ENCODE data around the gene ATG14. TPM values are rescaled to one million over a fixed set of nuclear protein-coding genes. Genes with fewer than 3 reads are reported as not detected.

ATG14 gene
- polyA plus RNA-seq, 1 of the 3 experiments (the other 2 are of a cell fraction), result 4.3 TPM

GRCh38 chr14:55438066-55438683, 26.5 kb upstream of the ATG14 start:
- Histone ChIP-seq H3K27me3 (ENCODE audit: insufficient read depth) (peaks cover 15% of the 10 kb centered on the region; the same call in 1 of the 2 replicates), H3K9me3 (no peaks in the 10 kb centered on the region), H3F3A (replicated peaks; ENCODE audit: insufficient read depth) (no peaks in the 10 kb centered on the region), H3K79me2 (ENCODE audit: insufficient read depth) (no peaks in the 10 kb centered on the region), H3K36me3 (replicated peaks in 1 of 2; ENCODE audit: control insufficient read depth in 1 of 2, insufficient read depth in 2 of 2, low read length in 1 of 2) (no peaks in the 10 kb centered on the region), H3K4me2 (no peak overlapping the region), H3K9me2 (no peaks in the 10 kb centered on the region), H3K4me3 (ENCODE audit: low read depth in 2 of 2, low read length in 1 of 2) (no peak overlapping the region), H3K27ac (ENCODE audit: low read depth in 2 of 2, low read length in 1 of 2) (no peak overlapping the region), H4K20me1 (ENCODE audit: insufficient read depth) (no peaks in the 10 kb centered on the region), H3K9ac (no peak overlapping the region), H3K4me1 (ENCODE audit: control insufficient read depth in 1 of 2, insufficient read depth in 2 of 2, low read depth in 1 of 2, low read length in 1 of 2) (no peaks in the 10 kb centered on the region), H2AFZ (ENCODE audit: low read depth) (no peak overlapping the region)
- POLR2A ChIA-PET, result no interaction called here
- peak; percentile 62 for DNase-seq
- TF ChIP-seq CTCF (IDR thresholded peaks at IDR 0.05), result peak; percentile 73
- no peak for TF ChIP-seq USF1 (IDR thresholded peaks at IDR 0.05; ENCODE audit: borderline replicate concordance, low read depth)
- TF ChIP-seq SMC3 (IDR thresholded peaks at IDR 0.05; ENCODE audit: low read depth, low read length), result peak; percentile 61
- TF ChIP-seq RAD21 (IDR thresholded peaks at IDR 0.05; ENCODE audit: low read length), result peak; percentile 86
- 53% methylated on average over 10 of the region's 10 CpGs for WGBS (ENCODE audit: low lambda C conversion rate)
- CTCF ChIA-PET, result interaction anchor here (0.6 to 5.7 kb wide), 49 partner anchors 8 to 1951 kb away, joined by 3 to 33 read pairs (median 4); partner anchors contain the start of gene FBXO34

GRCh38 chr14:55436931-55437330, 25.3 kb upstream of the ATG14 start:
- no peaks in the 10 kb centered on the region for H3K9me3 ChIP-seq
- H2AFZ ChIP-seq (ENCODE audit: low read depth), result no peak overlapping the region
- 65% methylated on average over 4 of the region's 4 CpGs for WGBS (ENCODE audit: low lambda C conversion rate)
- POLR2A ChIA-PET, result no interaction called here
- H3K36me3 ChIP-seq (replicated peaks in 1 of 2; ENCODE audit: control insufficient read depth in 1 of 2, insufficient read depth in 2 of 2, low read length in 1 of 2), result no peaks in the 10 kb centered on the region
- no peak overlapping the region for H3K27ac ChIP-seq (ENCODE audit: low read depth in 2 of 2, low read length in 1 of 2)
- H3K4me2 ChIP-seq, result no peak overlapping the region
- no peaks in the 10 kb centered on the region for H3F3A ChIP-seq (replicated peaks; ENCODE audit: insufficient read depth)
- CTCF ChIA-PET, result interaction anchor here (0.6 to 5.7 kb wide), 16 partner anchors 9 to 1952 kb away, joined by 3 to 33 read pairs (median 5); partner anchors contain the start of gene FBXO34
- no peak overlapping the region for H3K9ac ChIP-seq
- no peaks in the 10 kb centered on the region for H4K20me1 ChIP-seq (ENCODE audit: insufficient read depth)
- H3K4me1 ChIP-seq (ENCODE audit: control insufficient read depth in 1 of 2, insufficient read depth in 2 of 2, low read depth in 1 of 2, low read length in 1 of 2), result no peaks in the 10 kb centered on the region
- H3K27me3 ChIP-seq (ENCODE audit: insufficient read depth), result peaks cover 15% of the 10 kb centered on the region; the same call in 1 of the 2 replicates
- no peaks in the 10 kb centered on the region for H3K9me2 ChIP-seq
- H3K79me2 ChIP-seq (ENCODE audit: insufficient read depth), result no peaks in the 10 kb centered on the region
- DNase-seq, result no peak
- no peak overlapping the region for H3K4me3 ChIP-seq (ENCODE audit: low read depth in 2 of 2, low read length in 1 of 2)
- TF ChIP-seq ZBTB33 (IDR thresholded peaks at IDR 0.05; ENCODE audit: borderline replicate concordance, low read depth) (no peak), USF2 (IDR thresholded peaks at IDR 0.05; ENCODE audit: borderline replicate concordance, low read depth, low read length) (no peak), USF1 (IDR thresholded peaks at IDR 0.05; ENCODE audit: borderline replicate concordance, low read depth) (no peak), CTCF (IDR thresholded peaks at IDR 0.05) (no peak), IRF3 (IDR thresholded peaks at IDR 0.05; ENCODE audit: low read depth, low read length) (no peak), EZH2phosphoT487 (IDR thresholded peaks at IDR 0.05; ENCODE audit: borderline replicate concordance, low read depth) (no peak), NFIC (IDR thresholded peaks at IDR 0.05; ENCODE audit: borderline replicate concordance) (no peak), RFX5 (IDR thresholded peaks at IDR 0.05; ENCODE audit: low read length) (no peak), YY1 (IDR thresholded peaks at IDR 0.05; ENCODE audit: low read depth) (no peak), FOXM1 (IDR thresholded peaks at IDR 0.05; ENCODE audit: low read depth) (no peak), TCF12 (IDR thresholded peaks at IDR 0.05) (no peak), CHD2 (IDR thresholded peaks at IDR 0.05; ENCODE audit: low read length, partially characterized antibody) (no peak), EP300 (IDR thresholded peaks at IDR 0.05; ENCODE audit: borderline replicate concordance in 1 of 2, low read depth in 1 of 2, low read length in 1 of 2) (no peak), GABPA (IDR thresholded peaks at IDR 0.05; ENCODE audit: low read depth) (no peak)

All from SK-N-SH (cell line).